LoVo (cell line): Measurements from ENCODE around the gene MILR1.
"Not testable (repeated sequence)": the region's sequence is repeated elsewhere in the genome, so short reads cannot be mapped to it uniquely, and the experiment has no call there.

Source experiments
- DNase-seq: peaks from one replicate; pipeline ENCODE4 v3.0.0-alpha.2; 2016; ENCODE audit warnings: low spot score

Gene MILR1

GRCh38 chr17:64428406-64428805 is 20.5 kb upstream of the MILR1 start:
- no peak for DNase-seq

GRCh38 chr17:64430036-64430435 is 18.9 kb upstream of the MILR1 start:
- not testable (repeated sequence) for DNase-seq

- DNase-seq: no peak
Observed at GRCh38 chr17:64431534-64431933, 17.4 kb upstream of the MILR1 start.

- DNase-seq: no peak
Observed at GRCh38 chr17:64437944-64438525, 10.9 kb upstream of the MILR1 start.

GRCh38 chr17:64439521-64439920 is 9.4 kb upstream of the MILR1 start:
- not testable (repeated sequence) for DNase-seq

- DNase-seq: no peak
Observed at GRCh38 chr17:64439956-64440355, 9.0 kb upstream of the MILR1 start.

- DNase-seq: no peak
Observed at GRCh38 chr17:64441772-64442540, 7.0 kb upstream of the MILR1 start.

- DNase-seq: peak; percentile 34
Observed at GRCh38 chr17:64442541-64442971, 6.4 kb upstream of the MILR1 start.

GRCh38 chr17:64443086-64443760 is 5.7 kb upstream of the MILR1 start:
- DNase-seq: peak; percentile 59

- DNase-seq: no peak
Observed at GRCh38 chr17:64447526-64447925, 1.4 kb upstream of the MILR1 start.

GRCh38 chr17:64449545-64449944 is 630 bp downstream of the MILR1 start:
- no peak for DNase-seq

GRCh38 chr17:64455993-64456885 is 7.3 kb downstream of the MILR1 start:
- DNase-seq: no peak

- no peak for DNase-seq
Observed at GRCh38 chr17:64457156-64457555, 8.2 kb downstream of the MILR1 start.

- no peak for DNase-seq
Observed at GRCh38 chr17:64458756-64459155, 9.8 kb downstream of the MILR1 start.

- peak; percentile 63 for DNase-seq
Observed at GRCh38 chr17:64459284-64459747, 10.4 kb downstream of the MILR1 start.

- DNase-seq: not testable (repeated sequence)
Observed at GRCh38 chr17:64459818-64460217, 10.9 kb downstream of the MILR1 start.

GRCh38 chr17:64460955-64461354 is 12.0 kb downstream of the MILR1 start:
- no peak for DNase-seq

GRCh38 chr17:64461788-64462187 is 12.9 kb downstream of the MILR1 start:
- no peak for DNase-seq

GRCh38 chr17:64466019-64466735 is 17.3 kb downstream of the MILR1 start:
- DNase-seq: no peak

GRCh38 chr17:64466834-64467233 is 17.9 kb downstream of the MILR1 start:
- DNase-seq: not testable (repeated sequence)

GRCh38 chr17:64470625-64471024 is 21.7 kb downstream of the MILR1 start:
- DNase-seq: no peak
